ENCODE measurements around the gene BLM. TPM values are rescaled to one million over a fixed set of nuclear protein-coding genes. Genes with fewer than 3 reads are reported as not detected.

Gene BLM
- total RNA-seq, 1 experiment from 2014 or later, result 41.3 TPM

DNA sequence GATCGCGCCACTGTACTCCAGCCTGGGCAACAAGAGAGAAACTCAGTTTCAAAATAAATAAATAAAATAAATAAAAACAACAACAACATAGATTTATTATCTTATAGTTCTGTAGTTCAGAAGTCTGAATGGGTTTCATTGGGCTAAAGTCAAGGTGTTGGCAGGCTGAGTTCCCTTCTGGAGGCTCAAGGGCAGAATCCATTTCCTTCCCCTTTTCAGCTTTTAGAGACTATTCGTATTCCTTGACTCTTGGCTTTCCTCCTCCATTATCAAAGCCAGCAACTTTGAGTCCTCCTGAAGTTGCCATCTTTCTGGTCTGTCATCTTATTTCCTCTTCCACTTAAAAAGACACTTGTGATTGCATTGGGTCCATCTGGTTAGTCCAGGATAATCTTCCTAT is 12.1 kb downstream of the BLM start:
- Histone ChIP-seq H4K5ac (ENCODE audit: insufficient read length, low read depth, low read length) (no peak overlapping the region), H2BK20ac (ENCODE audit: low read depth, low read length, poor library complexity, severe bottlenecking) (no peak overlapping the region), H2BK5ac (ENCODE audit: insufficient read length, low read length) (no peak overlapping the region), H3K23ac (ENCODE audit: insufficient read length, low read depth, low read length) (no peak overlapping the region), H3K27ac (ENCODE audit: insufficient read length, low read depth, low read length) (no peak overlapping the region), H4K8ac (replicated peaks; ENCODE audit: insufficient read length, low read depth, low read length) (no peak overlapping the region), H3K56ac (ENCODE audit: insufficient read length, low read depth, low read length) (no peak overlapping the region), H2AK5ac (ENCODE audit: insufficient read length, low read length) (no peak overlapping the region), H2BK15ac (ENCODE audit: low read depth, low read length) (no peak overlapping the region), H4K20me1 (ENCODE audit: control insufficient read depth, insufficient read depth, insufficient read length) (no peaks in the 10 kb centered on the region), H3K4me2 (ENCODE audit: insufficient read depth, insufficient read length, low read length) (no peak overlapping the region), H3T11ph (ENCODE audit: low read length) (no peak overlapping the region), H3K79me2 (ENCODE audit: insufficient read depth, low read length) (peaks cover 7% of the 10 kb centered on the region; the same call in 1 of the 2 replicates), H2AFZ (ENCODE audit: low read length) (no peak overlapping the region), H3K9ac (ENCODE audit: extremely low read depth, insufficient read length, low read length) (no peak overlapping the region), H2BK12ac (ENCODE audit: insufficient read length, low read depth, low read length) (no peak overlapping the region), H2BK120ac (ENCODE audit: low read depth, low read length, poor library complexity, severe bottlenecking) (no peak overlapping the region), H4K91ac (ENCODE audit: insufficient read length, low read depth, low read length) (no peak overlapping the region), H3K79me1 (ENCODE audit: insufficient read depth, low read depth, low read length, poor library complexity, severe bottlenecking) (peaks cover 6% of the 10 kb centered on the region), H3K9me3 (ENCODE audit: control insufficient read depth, low read depth, low read length) (no peaks in the 10 kb centered on the region), H3K14ac (ENCODE audit: insufficient read depth, low read length) (no peak overlapping the region), H3K4ac (ENCODE audit: low read depth, low read length) (no peak overlapping the region), H3K4me1 (ENCODE audit: insufficient read depth, low read length) (no peaks in the 10 kb centered on the region), H3K18ac (ENCODE audit: insufficient read length, low read depth, low read length) (no peak overlapping the region), H3K27me3 (ENCODE audit: insufficient read depth, low read length) (no peaks in the 10 kb centered on the region; the same call in 1 of the 2 replicates), H3K23me2 (ENCODE audit: insufficient read length, low read depth, low read length, poor library complexity, severe bottlenecking) (no peaks in the 10 kb centered on the region)
- no peaks in the 10 kb centered on the region for H3K4me1 Mint-ChIP-seq
- peaks cover 22 to 45% (median 44%) of the 10 kb centered on the region in 3 experiments for H3K36me3 Mint-ChIP-seq (ENCODE audit: insufficient read depth in 1 of 3, low read depth in 3 of 3)
- no peak overlapping the region for H3K4me3 Mint-ChIP-seq
- TF ChIP-seq, protein P1, sequence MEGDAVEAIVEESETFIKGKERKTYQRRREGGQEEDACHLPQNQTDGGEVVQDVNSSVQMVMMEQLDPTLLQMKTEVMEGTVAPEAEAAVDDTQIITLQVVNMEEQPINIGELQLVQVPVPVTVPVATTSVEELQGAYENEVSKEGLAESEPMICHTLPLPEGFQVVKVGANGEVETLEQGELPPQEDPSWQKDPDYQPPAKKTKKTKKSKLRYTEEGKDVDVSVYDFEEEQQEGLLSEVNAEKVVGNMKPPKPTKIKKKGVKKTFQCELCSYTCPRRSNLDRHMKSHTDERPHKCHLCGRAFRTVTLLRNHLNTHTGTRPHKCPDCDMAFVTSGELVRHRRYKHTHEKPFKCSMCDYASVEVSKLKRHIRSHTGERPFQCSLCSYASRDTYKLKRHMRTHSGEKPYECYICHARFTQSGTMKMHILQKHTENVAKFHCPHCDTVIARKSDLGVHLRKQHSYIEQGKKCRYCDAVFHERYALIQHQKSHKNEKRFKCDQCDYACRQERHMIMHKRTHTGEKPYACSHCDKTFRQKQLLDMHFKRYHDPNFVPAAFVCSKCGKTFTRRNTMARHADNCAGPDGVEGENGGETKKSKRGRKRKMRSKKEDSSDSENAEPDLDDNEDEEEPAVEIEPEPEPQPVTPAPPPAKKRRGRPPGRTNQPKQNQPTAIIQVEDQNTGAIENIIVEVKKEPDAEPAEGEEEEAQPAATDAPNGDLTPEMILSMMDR (conservative IDR thresholded peaks at IDR 0.05), result no peak
- H3K27ac Mint-ChIP-seq, result no peak overlapping the region
- no peaks in the 10 kb centered on the region for H3K27me3 Mint-ChIP-seq (ENCODE audit: low read depth)
- DNase-seq, result no peak
- WGBS (ENCODE audit: extremely low coverage, insufficient read length, low lambda C conversion rate), result no CpG with 5 or more reads among the region's 3 CpGs
- no peaks in the 10 kb centered on the region for H3K9me3 Mint-ChIP-seq

All from H9 (cell line).